Mesothelial cell of epicardium (in vitro differentiated cells): ENCODE data around the gene ANXA7. TPM values are rescaled to one million over a fixed set of nuclear protein-coding genes. Genes with fewer than 3 reads are reported as not detected.
"Not testable (repeated sequence)": the region's sequence is repeated elsewhere in the genome, so short reads cannot be mapped to it uniquely, and the experiment has no call there.

ENCODE experiments used
- DNase-seq, 2 experiments: peaks; one replicate each; pipeline ENCODE4 v3.0.0; 2021; ENCODE audit warnings: low spot score in 2 of 2; ENCODE audit not compliant: unreplicated experiment in 2 of 2
- H3K27ac Mint-ChIP-seq: 2 replicates; pipeline ENCODE4 v1.8.0; 2021; ENCODE audit warnings: mixed read lengths
- H3K27me3 Mint-ChIP-seq: 2 replicates; pipeline ENCODE4 v1.8.0; 2021; ENCODE audit warnings: low read depth, mixed read lengths
- H3K36me3 Mint-ChIP-seq: 2 replicates; pipeline ENCODE4 v1.8.0; 2021; ENCODE audit warnings: mixed read lengths
- H3K4me1 Mint-ChIP-seq: 2 replicates; pipeline ENCODE4 v1.8.0; 2021; ENCODE audit warnings: mixed read lengths
- H3K4me3 Mint-ChIP-seq: 2 replicates; pipeline ENCODE4 v1.8.0; 2021; ENCODE audit warnings: mild to moderate bottlenecking, moderate library complexity, mixed read lengths
- H3K9me3 Mint-ChIP-seq: 2 replicates; pipeline ENCODE4 v1.8.0; 2021; ENCODE audit warnings: mixed read lengths
- total RNA-seq: library from RNA; stranded (reverse); gene quantifications from 3 replicates; pipeline ENCODE4 v1.2.1, GENCODE V29; 2021
- TF ChIP-seq, protein P1 (sequence below): fragments of 200-600 bp; sonication (generic); IDR thresholded peaks from one replicate; pipeline ENCODE4 v1.5.0; 2021; ENCODE audit warnings: antibody characterized with exemption; ENCODE audit not compliant: unreplicated experiment

Gene ANXA7
- total RNA-seq, 1 donor from 2014 or later: 39.4 TPM

DNA sequence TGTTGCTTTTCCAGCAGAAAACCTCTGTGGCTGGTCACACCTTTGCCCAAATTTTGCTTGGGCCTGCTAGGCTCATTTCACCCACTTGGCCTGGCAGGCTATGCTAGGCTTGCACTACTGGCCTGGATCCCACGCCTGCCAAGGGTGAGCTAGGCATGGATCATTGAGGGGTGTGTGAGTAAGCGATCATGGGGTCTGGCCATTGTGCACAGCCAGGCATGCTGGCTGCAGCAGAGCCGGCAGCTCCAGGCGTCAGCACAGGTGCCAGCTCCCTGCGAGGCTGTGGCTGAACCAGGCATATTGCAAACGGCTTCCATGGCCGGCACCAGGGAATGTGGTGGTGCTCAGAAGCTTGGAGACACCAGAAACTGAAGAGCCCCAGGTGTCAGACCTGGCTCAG, 74.4 kb downstream of the ANXA7 start:
- H3K27ac Mint-ChIP-seq: no peak overlapping the region
- DNase-seq: no peak
- no peaks in the 10 kb centered on the region for H3K4me1 Mint-ChIP-seq
- H3K36me3 Mint-ChIP-seq: no peaks in the 10 kb centered on the region
- TF ChIP-seq, protein P1, sequence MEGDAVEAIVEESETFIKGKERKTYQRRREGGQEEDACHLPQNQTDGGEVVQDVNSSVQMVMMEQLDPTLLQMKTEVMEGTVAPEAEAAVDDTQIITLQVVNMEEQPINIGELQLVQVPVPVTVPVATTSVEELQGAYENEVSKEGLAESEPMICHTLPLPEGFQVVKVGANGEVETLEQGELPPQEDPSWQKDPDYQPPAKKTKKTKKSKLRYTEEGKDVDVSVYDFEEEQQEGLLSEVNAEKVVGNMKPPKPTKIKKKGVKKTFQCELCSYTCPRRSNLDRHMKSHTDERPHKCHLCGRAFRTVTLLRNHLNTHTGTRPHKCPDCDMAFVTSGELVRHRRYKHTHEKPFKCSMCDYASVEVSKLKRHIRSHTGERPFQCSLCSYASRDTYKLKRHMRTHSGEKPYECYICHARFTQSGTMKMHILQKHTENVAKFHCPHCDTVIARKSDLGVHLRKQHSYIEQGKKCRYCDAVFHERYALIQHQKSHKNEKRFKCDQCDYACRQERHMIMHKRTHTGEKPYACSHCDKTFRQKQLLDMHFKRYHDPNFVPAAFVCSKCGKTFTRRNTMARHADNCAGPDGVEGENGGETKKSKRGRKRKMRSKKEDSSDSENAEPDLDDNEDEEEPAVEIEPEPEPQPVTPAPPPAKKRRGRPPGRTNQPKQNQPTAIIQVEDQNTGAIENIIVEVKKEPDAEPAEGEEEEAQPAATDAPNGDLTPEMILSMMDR: no peak
- no peaks in the 10 kb centered on the region for H3K27me3 Mint-ChIP-seq
- no peak overlapping the region for H3K4me3 Mint-ChIP-seq
- no peaks in the 10 kb centered on the region for H3K9me3 Mint-ChIP-seq

DNA sequence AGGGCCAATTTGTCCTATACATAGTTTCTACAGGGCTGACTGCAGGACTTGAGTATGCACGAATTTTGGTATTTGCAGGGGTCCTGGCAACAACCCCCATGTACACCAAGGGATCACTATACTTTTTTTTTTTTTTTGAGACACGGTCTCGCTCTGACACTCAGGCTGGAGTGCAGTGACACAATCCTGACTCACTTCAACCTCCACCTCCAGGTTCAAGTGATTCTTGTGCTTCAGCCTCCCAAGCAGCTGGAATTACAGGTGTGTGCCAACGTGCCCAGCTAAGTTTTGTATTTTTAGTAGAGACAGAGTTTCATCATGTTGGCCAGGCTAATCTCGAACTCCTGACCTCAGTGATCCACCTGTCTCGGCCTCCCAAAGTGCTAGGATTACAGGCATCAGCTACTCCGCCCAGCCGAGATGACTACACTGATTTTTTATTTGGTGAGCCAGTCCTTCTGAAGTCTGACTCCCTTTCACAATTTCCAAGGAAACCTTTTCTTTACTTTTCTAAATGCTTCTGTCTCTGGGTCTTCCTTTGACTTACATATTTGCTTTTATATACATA, 75.0 kb downstream of the ANXA7 start:
- H3K4me1 Mint-ChIP-seq: no peaks in the 10 kb centered on the region
- no peaks in the 10 kb centered on the region for H3K36me3 Mint-ChIP-seq
- H3K27ac Mint-ChIP-seq: no peak overlapping the region
- TF ChIP-seq, protein P1: no peak
- no peak for DNase-seq
- H3K27me3 Mint-ChIP-seq: no peaks in the 10 kb centered on the region
- peaks cover 3% of the 10 kb centered on the region for H3K9me3 Mint-ChIP-seq
- H3K4me3 Mint-ChIP-seq: no peak overlapping the region

DNA sequence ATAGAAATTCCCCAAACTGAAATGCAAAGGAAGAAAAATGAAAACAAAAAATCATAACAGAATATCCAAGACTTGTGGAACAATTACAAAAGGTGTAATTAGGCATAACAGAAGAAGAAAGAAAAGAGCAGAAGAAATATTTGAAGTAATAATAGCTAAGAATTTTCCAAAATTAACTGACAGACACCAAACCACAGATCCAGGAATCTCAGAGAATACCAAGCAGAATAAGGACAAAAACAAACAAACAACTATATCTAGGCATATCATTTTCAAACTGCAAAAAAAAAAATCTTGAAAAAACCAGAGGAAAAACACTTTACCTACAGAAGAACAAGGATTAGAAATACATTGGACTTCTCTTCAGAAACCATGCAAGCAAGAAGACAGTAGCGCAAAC, 80.7 kb downstream of the ANXA7 start:
- Mint-ChIP-seq H3K4me3 (no peak overlapping the region), H3K4me1 (peaks cover 7% of the 10 kb centered on the region), H3K36me3 (peaks cover 2% of the 10 kb centered on the region), H3K27ac (no peak overlapping the region), H3K27me3 (peaks cover 16% of the 10 kb centered on the region), H3K9me3 (peaks cover 11% of the 10 kb centered on the region)
- TF ChIP-seq, protein P1: no peak
- DNase-seq: no peak

DNA sequence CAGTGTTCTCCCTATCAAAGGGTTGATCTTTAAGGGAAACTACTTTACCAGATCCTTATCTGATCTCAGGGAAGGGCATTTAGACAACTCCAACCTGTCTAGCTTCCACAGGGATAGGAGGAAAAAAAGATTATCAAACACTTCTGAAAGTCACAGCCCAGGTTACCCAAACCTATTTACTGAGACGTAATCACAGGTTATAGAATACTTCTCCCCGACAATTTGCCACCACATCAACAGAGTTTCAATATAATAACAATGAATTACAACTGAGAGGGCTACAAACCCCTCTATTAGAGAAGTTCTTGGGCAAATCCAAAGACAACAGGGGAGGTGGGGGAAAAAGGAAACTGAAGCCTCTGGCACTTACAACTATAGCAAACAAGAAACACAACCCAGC, 81.5 kb downstream of the ANXA7 start:
- Mint-ChIP-seq H3K9me3 (peaks cover 11% of the 10 kb centered on the region), H3K27me3 (peaks cover 16% of the 10 kb centered on the region), H3K36me3 (peaks cover 2% of the 10 kb centered on the region), H3K4me3 (no peak overlapping the region), H3K27ac (no peak overlapping the region), H3K4me1 (peaks cover 7% of the 10 kb centered on the region)
- no peak for DNase-seq
- TF ChIP-seq, protein P1: no peak

DNA sequence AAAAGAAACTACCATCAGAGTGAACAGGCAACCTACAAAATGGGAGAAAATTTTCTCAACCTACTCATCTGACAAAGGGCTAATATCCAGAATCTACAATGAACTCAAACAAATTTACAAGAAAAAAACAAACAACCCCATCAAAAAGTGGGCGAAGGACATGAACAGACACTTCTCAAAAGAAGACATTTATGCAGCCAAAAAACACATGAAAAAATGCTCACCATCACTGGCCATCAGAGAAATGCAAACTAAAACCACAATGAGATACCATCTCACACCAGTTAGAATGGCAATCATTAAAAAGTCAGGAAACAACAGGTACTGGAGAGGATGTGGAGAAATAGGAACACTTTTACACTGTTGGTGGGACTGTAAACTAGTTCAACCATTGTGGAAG, 85.3 kb downstream of the ANXA7 start:
- H3K27me3 Mint-ChIP-seq: peaks cover 14% of the 10 kb centered on the region
- not testable (repeated sequence) for H3K36me3 Mint-ChIP-seq, DNase-seq, H3K4me1 Mint-ChIP-seq, H3K4me3 Mint-ChIP-seq, H3K27ac Mint-ChIP-seq
- peaks cover 13% of the 10 kb centered on the region for H3K9me3 Mint-ChIP-seq

DNA sequence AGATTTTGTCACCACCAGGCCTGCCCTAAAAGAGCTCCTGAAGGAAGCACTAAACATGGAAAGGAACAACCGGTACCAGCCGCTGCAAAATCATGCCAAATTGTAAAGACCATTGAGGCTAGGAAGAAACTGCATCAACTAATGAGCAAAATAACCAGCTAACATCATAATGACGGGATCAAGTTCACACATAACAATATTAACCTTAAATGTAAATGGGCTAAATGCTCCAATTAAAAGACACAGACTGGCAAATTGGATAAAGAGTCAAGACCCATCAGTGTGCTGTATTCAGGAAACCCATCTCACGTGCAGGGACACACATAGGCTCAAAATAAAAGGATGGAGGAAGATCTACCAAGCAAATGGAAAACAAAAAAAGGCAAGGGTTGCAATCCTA, 88.6 kb downstream of the ANXA7 start:
- H3K36me3 Mint-ChIP-seq, DNase-seq, H3K4me3 Mint-ChIP-seq, H3K4me1 Mint-ChIP-seq, H3K27me3 Mint-ChIP-seq, H3K27ac Mint-ChIP-seq: not testable (repeated sequence)
- peaks cover 14% of the 10 kb centered on the region for H3K9me3 Mint-ChIP-seq

Other genes with a start within 250 kb of the ANXA7 start
- gene ECD, start 246.1 kb downstream of the ANXA7 start, total RNA-seq: 30.2 to 31.4 TPM (median 30.5 TPM) in 3 replicates
- 31.4 to 33.7 TPM (median 31.9 TPM) in 3 replicates for gene FAM149B1, start 245.9 kb downstream of the ANXA7 start, total RNA-seq
- gene DNAJC9, start 166.8 kb downstream of the ANXA7 start, total RNA-seq: 32.1 to 32.7 TPM (median 32.5 TPM) in 3 replicates
- gene MRPS16, start 161.4 kb downstream of the ANXA7 start, total RNA-seq: 62.5 to 72.2 TPM (median 65.2 TPM) in 3 replicates
- gene CFAP70, start 55.2 kb downstream of the ANXA7 start, total RNA-seq: 5.2 to 5.7 TPM (median 5.7 TPM) in 3 replicates
- 4.9 to 5.6 TPM (median 5.0 TPM) in 3 replicates for gene MSS51, start 19.5 kb upstream of the ANXA7 start, total RNA-seq
- gene PPP3CB, start 82.0 kb upstream of the ANXA7 start, total RNA-seq: 49.9 to 50.7 TPM (median 49.9 TPM) in 3 replicates
- gene USP54, start 177.3 kb upstream of the ANXA7 start, total RNA-seq: 24.5 to 26.9 TPM (median 26.7 TPM) in 3 replicates
- gene MYOZ1, start 227.4 kb upstream of the ANXA7 start, total RNA-seq: 1.4 to 2.1 TPM (median 1.7 TPM) in 3 replicates
- 0.07 to 0.22 TPM (median 0.11 TPM) in 3 replicates for gene SYNPO2L, start 242.0 kb upstream of the ANXA7 start, total RNA-seq